ENCODE results near the gene OVOL3.
"Not testable (repeated sequence)": the region's sequence is repeated elsewhere in the genome, so short reads cannot be mapped to it uniquely, and the experiment has no call there.

Gene OVOL3

DNA sequence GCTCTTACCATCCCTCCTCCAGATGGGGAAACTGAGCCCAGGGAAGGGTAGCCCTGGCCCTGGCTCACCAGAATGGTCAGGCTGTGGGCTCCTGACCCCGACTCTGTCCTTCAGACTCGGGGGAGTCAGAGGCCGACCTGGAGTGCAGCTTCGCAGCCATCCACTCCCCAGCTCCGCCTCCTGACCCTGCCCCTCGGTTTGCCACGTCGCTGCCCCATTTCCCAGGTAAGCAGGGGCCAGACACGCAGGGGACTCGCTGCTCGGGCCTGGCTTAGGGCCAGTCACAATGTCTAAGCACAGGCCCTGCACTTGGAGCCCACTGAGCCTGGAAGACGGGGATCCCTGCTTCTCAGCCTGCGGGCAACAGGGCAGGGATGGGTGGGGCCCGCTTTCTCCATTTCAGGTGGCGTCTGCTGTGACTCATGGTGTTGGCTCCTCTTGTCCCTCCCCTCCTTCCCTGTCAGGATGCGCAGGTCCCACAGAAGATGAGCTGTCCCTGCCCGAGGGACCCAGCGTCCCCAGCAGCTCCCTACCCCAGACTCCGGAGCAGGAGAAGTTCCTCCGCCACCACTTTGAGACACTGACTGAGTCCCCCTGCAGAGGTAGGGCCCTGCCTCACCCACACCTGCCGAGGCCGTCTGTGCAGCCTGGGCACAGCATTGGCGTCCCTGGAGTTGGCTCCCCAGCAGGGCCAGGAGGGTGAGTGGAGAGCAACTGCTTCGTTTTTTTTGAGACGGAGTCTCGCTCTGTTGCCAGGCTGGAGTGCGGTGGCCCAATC, 9.2 kb upstream of the OVOL3 start:
- DNase-seq (ENCODE audit: low read depth), result no peak

DNA sequence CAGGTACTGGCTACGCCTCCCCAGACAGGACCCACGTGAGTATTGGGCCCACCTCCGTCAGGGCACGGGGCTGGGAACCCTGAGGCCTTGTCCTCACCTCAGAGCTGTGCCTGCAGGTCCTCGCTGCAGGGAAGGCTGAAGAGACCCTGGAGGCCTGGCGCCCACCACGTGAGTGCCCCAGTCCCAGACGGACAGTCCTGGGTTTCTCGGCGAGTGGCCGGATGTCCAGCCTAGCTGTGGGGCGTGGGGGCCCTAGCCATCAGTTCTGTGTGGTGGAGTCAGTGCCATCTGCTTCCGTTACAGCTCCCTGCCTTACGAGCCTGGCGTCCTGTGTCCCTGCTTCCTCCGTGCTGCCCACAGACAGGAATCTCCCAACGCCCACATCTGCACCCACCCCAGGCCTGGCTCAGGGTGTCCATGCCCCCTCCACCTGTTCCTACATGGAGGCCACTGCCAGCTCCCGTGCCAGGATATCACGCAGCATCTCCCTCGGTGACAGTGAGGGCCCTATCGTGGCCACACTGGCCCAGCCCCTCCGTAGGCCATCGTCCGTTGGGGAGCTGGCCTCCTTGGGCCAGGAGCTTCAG, 7.8 kb upstream of the OVOL3 start:
- DNase-seq (ENCODE audit: low read depth), result no peak

DNA sequence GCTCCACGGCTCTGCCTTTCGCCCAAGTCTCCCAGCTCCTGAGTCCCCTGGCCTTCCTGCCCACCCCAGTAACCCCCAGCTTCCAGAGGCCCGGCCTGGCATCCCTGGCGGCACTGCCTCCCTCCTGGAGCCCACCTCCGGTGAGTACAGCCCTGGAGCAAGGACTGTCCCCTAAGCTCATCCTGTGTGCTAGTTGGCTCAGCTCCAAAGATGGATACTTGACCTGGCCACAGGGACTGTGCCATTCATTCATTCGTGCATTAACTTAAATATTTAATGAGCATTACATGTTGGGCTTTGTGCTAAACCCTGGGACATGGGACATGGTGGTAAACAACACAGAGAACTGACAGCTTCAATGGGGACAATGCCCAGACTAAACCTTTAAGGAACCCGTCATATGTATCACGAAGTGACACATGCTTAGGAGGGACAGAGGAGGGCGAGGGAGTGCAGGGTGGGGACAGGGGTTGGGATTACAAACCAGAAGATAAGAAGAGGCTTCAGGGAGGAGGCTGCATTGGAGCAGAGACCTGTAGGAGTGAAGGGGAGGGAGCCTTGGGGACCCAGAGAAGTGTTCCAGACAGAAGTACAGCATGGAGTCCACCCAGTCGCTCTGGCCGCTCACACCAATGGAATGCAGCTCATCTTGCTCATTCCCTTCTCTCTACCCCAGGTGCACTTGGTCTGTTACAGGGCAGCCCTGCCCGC, 6.9 kb upstream of the OVOL3 start:
- no peak for DNase-seq (ENCODE audit: low read depth)

DNA sequence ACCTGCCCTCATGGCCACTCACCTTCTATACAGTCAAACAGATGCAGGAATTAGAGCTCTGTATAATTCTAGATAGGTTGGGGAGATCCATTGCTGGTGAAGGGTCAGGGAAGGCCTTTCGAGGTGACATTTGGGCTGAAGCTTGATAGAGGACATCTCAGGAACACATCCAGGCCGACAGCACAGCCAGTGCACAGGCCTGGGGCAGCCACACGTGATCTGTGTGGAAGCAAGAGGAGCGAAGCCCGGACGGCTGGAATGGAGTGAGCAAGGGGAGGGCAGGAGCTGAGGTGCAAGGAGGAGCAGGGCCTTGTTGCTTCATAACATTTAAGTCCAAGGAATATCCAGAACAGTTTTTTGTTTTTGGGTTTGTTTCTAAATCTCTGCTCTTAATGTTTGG, 4.5 kb upstream of the OVOL3 start:
- no peak for DNase-seq (ENCODE audit: low read depth)

DNA sequence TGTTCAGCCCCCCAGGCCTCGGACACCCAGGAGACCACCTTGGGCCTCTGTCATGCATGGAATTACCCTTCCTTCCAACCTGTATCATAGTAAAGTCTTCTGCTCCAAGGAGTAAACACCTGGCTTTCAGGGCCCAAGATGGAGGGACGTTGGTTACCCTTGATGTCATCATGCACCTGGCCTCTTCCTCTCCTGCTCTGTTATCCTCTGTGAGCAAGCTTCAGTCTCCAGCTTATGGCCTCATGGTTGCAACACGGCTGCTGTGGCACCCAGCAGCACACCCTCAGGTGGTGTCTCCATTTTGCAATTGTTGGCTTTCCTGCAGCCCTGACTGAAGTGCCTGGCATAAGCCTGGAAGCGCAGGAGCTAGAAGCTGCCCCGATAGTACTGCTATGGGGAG, 4.0 kb upstream of the OVOL3 start:
- DNase-seq (ENCODE audit: low read depth), result no peak

DNA sequence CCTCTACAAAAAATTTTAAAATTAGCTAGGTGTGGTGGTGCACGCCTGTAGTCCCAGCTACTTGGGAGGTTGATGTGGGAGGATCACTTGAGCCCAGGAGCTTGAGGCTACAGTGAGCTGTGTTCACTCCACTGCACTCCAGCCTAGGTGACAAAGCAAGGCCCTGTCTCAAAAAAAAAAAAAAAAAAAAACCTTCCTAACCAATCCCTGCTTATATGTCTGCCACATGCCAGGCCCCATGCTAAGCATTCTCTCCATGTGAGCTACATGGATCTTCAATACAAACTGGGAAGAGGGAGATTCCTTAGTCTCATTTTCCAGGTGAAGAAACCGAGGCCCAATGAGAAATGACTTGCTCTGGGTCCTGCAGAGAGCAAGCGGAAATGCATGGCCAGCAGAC, 2.3 kb upstream of the OVOL3 start:
- no peak for DNase-seq (ENCODE audit: low read depth)

DNA sequence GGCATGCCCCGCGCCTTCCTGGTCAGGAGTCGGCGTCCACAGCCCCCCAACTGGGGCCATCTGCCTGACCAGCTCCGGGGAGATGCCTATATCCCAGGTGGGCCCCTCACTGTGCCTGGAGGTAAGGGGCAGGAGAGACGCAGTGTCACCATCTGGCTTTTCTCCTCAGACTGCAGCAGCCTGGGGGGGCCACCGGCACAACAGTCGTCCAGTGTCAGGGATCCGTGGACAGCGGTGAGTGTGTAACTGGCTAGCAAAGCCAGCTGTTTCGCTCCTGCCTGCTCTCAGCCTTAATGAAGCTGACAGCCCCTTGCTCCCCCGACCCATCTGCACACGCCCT, 227 bp downstream of the OVOL3 start:
- no peak for DNase-seq (ENCODE audit: low read depth)

DNA sequence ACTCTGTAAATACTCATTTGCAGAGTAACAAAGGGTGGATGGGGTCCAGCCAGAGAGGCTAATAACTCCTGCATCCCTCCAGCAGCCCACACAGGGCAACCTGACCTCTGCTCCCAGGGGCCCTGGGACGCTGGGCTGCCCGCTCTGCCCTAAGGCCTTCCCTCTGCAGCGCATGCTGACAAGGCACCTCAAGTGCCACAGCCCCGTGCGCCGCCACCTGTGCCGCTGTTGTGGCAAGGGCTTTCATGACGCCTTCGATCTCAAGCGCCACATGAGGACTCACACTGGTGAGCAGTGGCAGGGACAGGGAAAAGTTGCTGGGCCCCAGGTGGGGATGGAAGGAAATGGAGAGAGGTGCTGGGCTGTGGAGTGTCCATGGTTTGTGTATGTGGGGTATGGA, 1.7 kb downstream of the OVOL3 start:
- DNase-seq (ENCODE audit: low read depth), result no peak

DNA sequence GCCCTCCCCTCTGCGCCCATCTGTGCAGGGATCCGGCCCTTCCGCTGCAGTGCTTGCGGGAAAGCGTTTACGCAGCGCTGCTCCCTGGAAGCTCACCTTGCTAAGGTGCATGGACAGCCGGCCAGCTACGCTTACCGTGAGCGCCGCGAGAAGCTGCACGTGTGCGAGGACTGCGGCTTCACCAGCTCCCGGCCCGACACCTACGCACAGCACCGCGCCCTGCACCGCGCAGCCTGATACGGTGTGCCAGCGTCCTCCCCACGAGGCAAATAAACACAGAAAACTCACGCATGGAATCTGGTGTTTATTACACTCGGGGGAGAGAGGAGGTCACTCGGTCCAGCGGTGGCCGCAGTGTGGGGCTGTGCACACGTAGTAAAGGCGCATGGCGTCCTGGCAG, 2.5 kb downstream of the OVOL3 start:
- DNase-seq (ENCODE audit: low read depth), result no peak

DNA sequence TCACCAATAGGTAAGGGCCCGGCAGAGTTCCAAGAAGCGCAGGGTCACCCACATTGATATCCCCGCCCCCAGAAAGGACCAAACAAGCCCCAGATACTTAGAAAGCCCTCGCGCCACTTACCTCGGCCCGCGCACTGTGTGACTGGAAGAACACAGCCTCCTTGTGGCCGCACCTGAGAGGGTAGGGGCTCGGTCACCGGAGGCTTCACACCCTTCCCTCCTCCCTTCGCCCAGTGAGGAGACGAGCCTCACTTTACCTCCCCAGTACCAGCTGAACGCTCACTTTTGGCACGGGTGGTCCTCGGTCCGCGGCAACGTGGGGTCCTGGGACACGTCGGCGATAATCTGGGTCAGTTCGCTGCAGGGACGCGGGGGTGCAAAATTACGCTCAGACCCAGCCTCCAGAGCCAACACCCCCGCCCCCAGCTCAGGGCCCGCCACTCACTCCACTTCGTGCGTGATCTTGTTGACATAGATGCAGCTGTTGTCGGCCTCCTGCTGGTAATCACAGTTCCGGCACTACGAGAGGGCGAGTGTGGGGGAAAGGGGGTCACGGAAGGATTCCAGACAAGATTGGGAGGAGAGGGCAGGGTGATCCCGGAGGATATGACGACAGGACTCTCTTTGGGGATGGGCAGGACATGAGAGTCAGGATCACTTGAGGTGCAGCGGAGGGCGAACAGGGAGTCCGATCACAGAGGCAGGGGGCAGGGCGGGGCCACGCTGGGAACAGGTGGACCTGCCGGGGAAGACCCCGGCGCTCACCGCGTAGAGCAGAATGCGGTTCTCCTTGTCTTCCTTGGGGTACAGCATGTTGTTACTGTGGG, 3.2 kb downstream of the OVOL3 start:
- DNase-seq (ENCODE audit: low read depth), result peak; percentile 12

DNA sequence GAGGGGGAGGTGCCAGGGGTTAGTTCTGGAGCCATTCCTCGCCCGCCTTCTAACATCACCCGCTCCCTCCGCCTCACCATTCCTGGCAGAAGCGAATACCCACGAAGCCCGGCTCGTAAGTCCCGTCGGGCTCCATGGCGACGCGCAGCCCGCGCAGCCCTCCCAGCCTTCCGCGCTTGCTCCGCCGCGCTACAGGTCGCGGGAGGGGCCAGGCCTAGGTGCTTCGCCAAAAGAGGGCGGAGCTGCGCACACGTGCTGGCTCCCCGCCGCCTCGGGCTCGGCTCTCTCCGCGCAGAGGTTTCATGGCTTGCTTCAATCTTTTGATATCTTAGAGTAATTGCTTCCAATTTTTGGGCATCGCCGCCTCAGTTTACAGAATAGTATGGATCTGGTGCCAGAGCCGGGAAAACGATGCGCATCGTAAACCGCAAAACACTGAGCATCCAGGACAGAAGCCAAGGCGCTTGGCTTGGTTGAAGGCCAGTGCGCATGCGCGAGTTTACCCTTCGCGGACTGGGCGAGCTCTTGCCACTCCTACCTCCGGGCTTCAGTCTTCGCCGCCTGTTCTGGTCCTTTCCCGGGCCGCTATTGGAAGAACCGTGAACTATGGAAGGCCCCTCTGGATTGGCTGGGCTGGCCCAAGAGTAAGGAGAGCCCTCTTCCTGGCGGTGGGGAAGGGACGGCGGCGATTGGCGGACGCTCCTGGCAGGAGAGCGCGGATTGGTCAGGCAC, 3.9 kb downstream of the OVOL3 start, which contains the start of gene POLR2I:
TSS of gene POLR2I (minus strand) at position 155 of the 732 bp plus-strand sequence. CDS start at position 136, 19 bp downstream.
- peak; percentile 99 for DNase-seq (ENCODE audit: low read depth)

DNA sequence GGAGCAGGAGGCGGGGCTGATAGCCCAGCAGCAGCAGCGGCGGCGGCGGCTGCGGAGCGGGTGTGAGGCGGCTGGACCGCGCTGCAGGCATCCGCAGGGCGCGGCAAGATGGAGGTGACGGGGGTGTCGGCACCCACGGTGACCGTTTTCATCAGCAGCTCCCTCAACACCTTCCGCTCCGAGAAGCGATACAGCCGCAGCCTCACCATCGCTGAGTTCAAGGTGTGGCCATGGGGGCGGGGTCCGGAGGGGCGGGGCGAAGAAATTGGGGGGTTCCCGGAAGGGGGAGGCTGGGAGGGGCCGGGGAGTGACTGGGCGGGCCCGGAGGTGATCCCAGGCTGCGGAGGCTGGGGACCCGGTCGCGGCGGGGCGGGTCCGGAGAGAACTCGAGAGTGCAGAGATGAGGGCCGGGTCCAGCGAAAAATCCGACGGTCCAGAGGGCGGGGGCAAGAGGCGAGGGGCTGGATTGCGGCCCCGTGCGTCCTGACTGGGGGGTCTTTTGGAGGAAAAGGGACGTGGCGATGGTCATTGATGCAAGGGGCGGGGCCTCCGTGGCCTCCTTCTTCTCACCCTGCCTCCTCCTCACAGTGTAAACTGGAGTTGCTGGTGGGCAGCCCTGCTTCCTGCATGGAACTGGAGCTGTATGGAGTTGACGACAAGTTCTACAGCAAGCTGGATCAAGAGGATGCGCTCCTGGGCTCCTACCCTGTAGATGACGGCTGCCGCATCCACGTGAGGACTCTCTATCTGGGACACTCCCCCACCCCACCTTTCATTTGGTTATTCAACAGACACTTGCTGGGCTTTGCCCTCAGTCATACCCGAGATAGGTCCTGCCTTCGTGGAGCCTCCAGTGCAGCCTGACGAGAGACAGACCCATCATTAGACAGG, 4.8 kb downstream of the OVOL3 start, which contains the start of gene TBCB:
TSS of gene TBCB (plus strand) at position 16 of the 891 bp plus-strand sequence. CDS start at position 109, 93 bp downstream.
- no peak for DNase-seq (ENCODE audit: low read depth)

DNA sequence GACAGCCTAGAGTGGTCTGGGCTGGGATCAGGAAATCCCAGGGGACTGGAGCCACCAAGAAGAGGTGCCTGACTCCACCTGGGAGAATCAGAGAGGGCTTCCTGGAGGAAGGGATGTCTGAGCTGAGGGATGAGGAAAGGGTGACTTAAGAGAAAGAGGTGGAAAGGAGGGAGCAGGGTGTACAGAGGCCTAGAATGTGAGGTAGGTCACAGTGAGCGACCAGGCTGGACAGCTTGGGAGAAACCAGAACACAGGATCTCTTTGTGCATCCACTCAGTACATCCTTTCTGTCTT, 5.3 kb downstream of the OVOL3 start:
- DNase-seq (ENCODE audit: low read depth), result no peak

DNA sequence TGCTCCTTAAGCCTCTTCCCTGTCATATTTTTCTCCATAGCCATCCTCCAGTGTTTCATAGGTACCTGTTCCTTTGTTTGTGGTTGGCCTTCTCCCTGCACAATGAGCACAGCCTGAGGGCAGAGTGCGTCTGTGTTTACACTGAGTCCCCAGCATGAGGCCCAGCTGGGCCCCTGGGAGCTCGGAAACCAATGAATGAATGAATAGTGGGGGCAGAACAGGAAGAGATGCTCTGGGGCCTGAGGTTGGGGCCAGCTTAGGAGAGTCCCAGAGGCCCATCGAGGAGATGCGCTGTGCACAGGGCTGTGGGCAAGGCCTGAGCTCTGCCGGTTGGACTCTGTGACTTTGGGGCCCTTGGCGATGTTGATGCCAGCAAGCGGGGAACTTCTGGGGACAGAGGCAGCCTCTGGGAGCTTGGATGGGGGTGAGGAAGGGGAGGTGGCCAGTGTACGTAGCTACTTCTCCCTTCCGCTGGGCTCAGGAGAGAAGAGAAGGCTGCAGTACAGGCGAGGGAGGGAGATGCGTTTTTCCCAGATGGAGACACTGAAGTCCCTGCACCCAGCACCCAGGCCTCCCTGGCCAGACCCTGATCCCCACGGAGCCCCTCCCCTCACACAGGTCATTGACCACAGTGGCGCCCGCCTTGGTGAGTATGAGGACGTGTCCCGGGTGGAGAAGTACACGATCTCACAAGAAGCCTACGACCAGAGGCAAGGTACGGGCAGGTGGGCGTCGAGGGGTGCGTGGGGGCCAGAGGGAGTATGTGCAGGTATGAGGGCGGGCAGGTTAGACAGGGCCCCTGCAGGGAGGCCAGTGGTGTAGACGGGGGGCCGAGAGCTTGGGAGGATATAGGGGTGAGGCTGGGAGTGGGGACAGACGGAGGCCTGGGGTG, 9.4 kb downstream of the OVOL3 start:
- no peak for DNase-seq (ENCODE audit: low read depth)

DNA sequence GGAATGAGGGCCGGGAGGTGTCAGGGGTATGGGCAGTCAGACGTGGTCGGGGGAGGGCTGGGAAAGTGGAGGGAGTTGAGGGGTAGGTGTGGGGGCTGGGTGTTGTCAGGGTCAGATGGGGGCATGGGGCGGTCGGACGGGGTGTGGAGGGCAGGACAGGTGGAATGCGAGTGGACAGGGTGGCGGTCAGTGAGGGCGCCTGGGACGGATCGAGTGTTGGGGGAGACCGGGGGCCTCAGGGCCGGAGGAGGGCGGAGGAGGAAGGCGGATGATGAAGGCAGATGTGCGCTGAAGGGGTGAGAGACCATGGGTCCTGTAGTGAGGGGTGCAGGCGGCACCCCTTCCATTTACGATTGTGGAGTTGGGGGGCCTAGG, 10.0 kb downstream of the OVOL3 start:
- DNase-seq (ENCODE audit: low read depth), result no peak

DNA sequence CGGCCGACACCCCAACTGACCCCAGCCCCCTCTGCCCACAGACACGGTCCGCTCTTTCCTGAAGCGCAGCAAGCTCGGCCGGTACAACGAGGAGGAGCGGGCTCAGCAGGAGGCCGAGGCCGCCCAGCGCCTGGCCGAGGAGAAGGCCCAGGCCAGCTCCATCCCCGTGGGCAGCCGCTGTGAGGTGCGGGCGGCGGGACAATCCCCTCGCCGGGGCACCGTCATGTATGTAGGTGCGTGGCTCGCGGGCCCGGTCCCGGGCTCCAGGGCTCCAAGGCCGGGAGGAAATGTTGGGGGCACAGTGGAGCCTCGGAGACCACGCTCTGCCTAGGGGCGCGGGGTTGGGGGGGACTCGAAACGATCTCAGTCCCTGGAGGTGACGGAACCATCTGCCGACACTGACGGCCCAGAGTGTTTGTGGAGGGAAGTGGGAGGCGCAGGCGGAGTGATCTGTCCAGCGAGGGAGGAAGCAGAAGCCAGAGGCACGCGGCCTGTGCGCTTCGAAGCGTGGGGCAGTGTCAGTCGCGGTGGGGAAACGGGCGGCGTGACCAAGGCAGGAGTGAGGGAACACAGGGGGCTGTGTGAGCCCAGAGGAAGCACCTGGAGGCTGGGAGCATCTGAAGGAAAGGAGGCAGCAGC, 10.7 kb downstream of the OVOL3 start:
- no peak for DNase-seq (ENCODE audit: low read depth)

DNA sequence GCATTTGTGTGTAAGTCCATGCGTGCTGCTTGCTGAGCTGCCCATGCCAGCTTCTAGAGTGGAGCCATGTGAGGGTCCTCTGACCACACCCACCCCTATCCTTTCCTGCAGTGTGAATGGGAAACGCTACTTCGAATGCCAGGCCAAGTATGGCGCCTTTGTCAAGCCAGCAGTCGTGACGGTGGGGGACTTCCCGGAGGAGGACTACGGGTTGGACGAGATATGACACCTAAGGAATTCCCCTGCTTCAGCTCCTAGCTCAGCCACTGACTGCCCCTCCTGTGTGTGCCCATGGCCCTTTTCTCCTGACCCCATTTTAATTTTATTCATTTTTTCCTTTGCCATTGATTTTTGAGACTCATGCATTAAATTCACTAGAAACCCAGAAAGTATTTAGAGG, 14.6 kb downstream of the OVOL3 start:
- DNase-seq (ENCODE audit: low read depth), result no peak

DNA sequence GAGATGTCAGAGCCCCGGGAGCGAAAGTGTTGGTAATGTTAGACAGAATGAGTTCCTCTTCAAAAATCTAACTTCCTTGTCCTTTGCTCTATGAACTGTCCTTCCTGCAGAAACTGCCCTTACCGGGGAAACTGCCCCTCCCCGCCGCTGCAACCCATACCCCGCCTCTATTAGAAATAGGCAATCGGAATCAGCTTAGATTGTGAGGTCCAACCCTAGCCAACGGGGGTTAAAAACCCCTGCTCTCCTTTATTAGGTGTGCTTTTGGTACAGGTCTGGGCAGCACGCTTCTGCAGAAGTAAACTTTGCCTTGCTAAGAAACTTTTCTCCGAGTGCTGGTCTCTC, 17.4 kb downstream of the OVOL3 start:
- no peak for DNase-seq (ENCODE audit: low read depth)

DNA sequence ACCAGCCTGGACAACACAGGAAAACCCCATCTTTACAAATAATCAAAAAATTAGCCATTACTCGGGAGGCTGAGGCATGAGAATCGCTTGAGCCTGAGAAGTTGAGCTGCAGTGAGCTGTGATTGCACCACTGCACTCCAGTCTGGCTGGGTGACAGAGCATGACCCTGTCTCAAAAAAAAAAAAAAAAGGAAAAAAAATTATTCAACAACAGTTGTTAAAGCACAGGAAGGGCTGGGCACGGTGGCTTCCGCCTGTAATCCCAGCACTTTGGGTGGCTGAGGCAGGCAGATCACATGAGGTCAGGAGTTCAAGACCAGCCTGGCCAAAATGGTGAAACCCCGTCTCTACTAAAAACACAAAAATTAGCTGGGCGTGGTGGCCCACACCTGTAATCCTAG, 20.3 kb downstream of the OVOL3 start:
- not testable (repeated sequence) for DNase-seq (ENCODE audit: low read depth)
